Activated B cell treated with CpG ODN at 0.5 μM for 24 hours (primary cell): ENCODE data around the gene TUBB1. TPM values are rescaled to one million over a fixed set of nuclear protein-coding genes. Genes with fewer than 3 reads are reported as not detected.
A peak's percentile ranks its signal among the peaks of the same experiment; 100 is the strongest.
"Not testable (repeated sequence)": the region's sequence is repeated elsewhere in the genome, so short reads cannot be mapped to it uniquely, and the experiment has no call there.

Experiments
- ATAC-seq: fragments of 200-7000 bp; cut with Tn5 transposase; one replicate; pipeline ENCODE4 v1.10.0; 2021; ENCODE audit warnings: low read depth, mild to moderate bottlenecking, moderate library complexity
- CTCF ChIA-PET: fragments of 350-600 bp; sonication (Branson Sonifier 250); formaldehyde crosslinking; loops from one replicate; lab custom pipeline; 2021; ENCODE audit warnings: antibody characterized with exemption; lab: Charles Lee
- POLR2A ChIA-PET: fragments of 350-600 bp; sonication (Branson Sonifier 250); formaldehyde crosslinking; loops from one replicate; lab custom pipeline; 2021; ENCODE audit warnings: antibody characterized with exemption; lab: Charles Lee
- DNase-seq: peaks from one replicate; pipeline ENCODE4 v3.0.0; 2022
- H3K27ac Mint-ChIP-seq: one replicate; pipeline ENCODE4 v1.8.0; 2020; ENCODE audit warnings: mixed read lengths
- H3K27me3 Mint-ChIP-seq: one replicate; pipeline ENCODE4 v1.8.0; 2021; ENCODE audit warnings: mixed read lengths
- H3K36me3 Mint-ChIP-seq: one replicate; pipeline ENCODE4 v1.8.0; 2021; ENCODE audit warnings: low read depth, mixed read lengths
- H3K4me1 Mint-ChIP-seq: one replicate; pipeline ENCODE4 v1.8.0; 2021; ENCODE audit warnings: mixed read lengths
- H3K4me3 Mint-ChIP-seq: one replicate; pipeline ENCODE4 v1.8.0; 2020; ENCODE audit warnings: mild to moderate bottlenecking, mixed read lengths
- H3K9me3 Mint-ChIP-seq: one replicate; pipeline ENCODE4 v1.8.0; 2020; ENCODE audit warnings: mixed read lengths
- intact Hi-C: fragments of 100-400 bp; cut with micrococcal nuclease; formaldehyde crosslinking; loops from one replicate; pipeline ENCODE4 v1.15.1; 2024
- total RNA-seq: library from RNA; stranded (reverse); gene quantifications from 2 replicates; pipeline ENCODE4 v1.2.3, GENCODE V29; 2022
- TF ChIP-seq, protein P1 (sequence below): fragments of 200-600 bp; IDR thresholded peaks from one replicate; pipeline ENCODE4 v1.8.0; 2022; ENCODE audit warnings: antibody characterized with exemption, mild to moderate bottlenecking

The TUBB1 gene
- total RNA-seq, 1 donor from 2014 or later: 0.09 TPM

- Mint-ChIP-seq H3K36me3 (peaks cover 27% of the 10 kb centered on the region), H3K27me3 (no peaks in the 10 kb centered on the region), H3K9me3 (no peaks in the 10 kb centered on the region), H3K27ac (peak overlapping the region; percentile 98), H3K4me3 (peak overlapping the region; percentile 95), H3K4me1 (peaks cover 52% of the 10 kb centered on the region)
- intact Hi-C loops: loop anchor here (1.0 to 10.0 kb wide), 9 partner anchors 8 to 1617 kb away; partner anchors contain the start of genes ATP5F1E, RAB22A, RBM38 and STX16
- ChIA-PET POLR2A (interaction anchor here (0.6 to 3.5 kb wide), 23 partner anchors 9 to 1610 kb away, joined by 3 to 89 read pairs (median 4); partner anchors contain the start of genes ATP5F1E, PRELID3B and ZBP1), CTCF (interaction anchor here (1.3 kb wide), 1 partner anchor 24 kb away, joined by 5 read pairs; the partner anchor contains the start of gene ATP5F1E)
- ATAC-seq (peak; percentile 22), DNase-seq (peak; percentile 69)
- TF ChIP-seq, protein P1, sequence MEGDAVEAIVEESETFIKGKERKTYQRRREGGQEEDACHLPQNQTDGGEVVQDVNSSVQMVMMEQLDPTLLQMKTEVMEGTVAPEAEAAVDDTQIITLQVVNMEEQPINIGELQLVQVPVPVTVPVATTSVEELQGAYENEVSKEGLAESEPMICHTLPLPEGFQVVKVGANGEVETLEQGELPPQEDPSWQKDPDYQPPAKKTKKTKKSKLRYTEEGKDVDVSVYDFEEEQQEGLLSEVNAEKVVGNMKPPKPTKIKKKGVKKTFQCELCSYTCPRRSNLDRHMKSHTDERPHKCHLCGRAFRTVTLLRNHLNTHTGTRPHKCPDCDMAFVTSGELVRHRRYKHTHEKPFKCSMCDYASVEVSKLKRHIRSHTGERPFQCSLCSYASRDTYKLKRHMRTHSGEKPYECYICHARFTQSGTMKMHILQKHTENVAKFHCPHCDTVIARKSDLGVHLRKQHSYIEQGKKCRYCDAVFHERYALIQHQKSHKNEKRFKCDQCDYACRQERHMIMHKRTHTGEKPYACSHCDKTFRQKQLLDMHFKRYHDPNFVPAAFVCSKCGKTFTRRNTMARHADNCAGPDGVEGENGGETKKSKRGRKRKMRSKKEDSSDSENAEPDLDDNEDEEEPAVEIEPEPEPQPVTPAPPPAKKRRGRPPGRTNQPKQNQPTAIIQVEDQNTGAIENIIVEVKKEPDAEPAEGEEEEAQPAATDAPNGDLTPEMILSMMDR: no peak
Observed at GRCh38 chr20:59007665-59008511, 11.3 kb upstream of the TUBB1 start.

- H3K4me1 Mint-ChIP-seq: peaks cover 47% of the 10 kb centered on the region
- ChIA-PET CTCF (interaction anchor here (1.3 kb wide), 1 partner anchor 23 kb away, joined by 5 read pairs; the partner anchor contains the start of gene ATP5F1E), POLR2A (interaction anchor here (0.5 to 3.5 kb wide), 20 partner anchors 8 to 1610 kb away, joined by 3 to 89 read pairs (median 4); partner anchors contain the start of genes ATP5F1E, PRELID3B, TUBB1 and ZBP1)
- H3K27me3 Mint-ChIP-seq: no peaks in the 10 kb centered on the region
- DNase-seq (no peak), ATAC-seq (no peak)
- H3K36me3 Mint-ChIP-seq: peaks cover 18% of the 10 kb centered on the region
- H3K4me3 Mint-ChIP-seq: peak overlapping the region; percentile 35
- no peaks in the 10 kb centered on the region for H3K9me3 Mint-ChIP-seq
- intact Hi-C loops: loop anchor here (1.0 to 10.0 kb wide), 6 partner anchors 7 to 1524 kb away; partner anchors contain the start of genes RAB22A, STX16 and ZNF831
- TF ChIP-seq, protein P1: no peak
- peak overlapping the region; percentile 98 for H3K27ac Mint-ChIP-seq
Observed at GRCh38 chr20:59008715-59009336, 10.4 kb upstream of the TUBB1 start.

DNA sequence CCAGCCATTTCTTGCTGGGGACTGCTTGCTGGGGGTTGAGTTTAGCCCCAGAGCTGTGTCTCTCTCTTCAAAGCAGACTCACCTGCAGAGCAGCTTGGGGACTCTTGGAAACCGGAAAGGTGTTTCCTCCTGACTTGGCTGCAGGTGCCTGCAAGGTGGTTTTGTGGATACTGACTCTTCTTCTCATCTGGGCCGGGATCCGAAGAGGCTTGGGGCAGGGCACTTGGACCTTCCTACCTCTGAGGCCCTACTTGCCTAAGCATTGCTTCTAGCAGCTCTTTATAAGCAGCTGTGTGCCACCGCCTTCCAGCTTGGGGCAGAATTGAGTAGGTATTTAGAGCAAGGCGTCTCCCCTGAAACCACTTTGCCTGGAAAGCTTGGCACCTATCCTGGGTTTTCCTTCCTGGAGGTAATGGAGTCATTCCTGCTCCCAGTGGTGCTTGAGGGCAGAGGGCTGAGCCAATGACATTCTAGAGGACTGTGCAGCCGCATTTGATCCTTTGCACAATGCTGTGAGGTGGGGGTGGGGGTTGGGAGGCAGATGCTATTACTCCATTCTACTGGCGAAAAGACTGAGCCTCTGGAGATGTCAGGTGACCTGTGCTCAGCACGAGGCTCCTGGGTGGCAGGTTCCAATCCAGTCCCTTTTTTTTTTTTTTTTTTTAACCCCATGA, 8.8 kb upstream of the TUBB1 start:
- Mint-ChIP-seq H3K36me3 (peaks cover 2% of the 10 kb centered on the region), H3K27ac (no peak overlapping the region), H3K27me3 (no peaks in the 10 kb centered on the region), H3K9me3 (no peaks in the 10 kb centered on the region), H3K4me3 (no peak overlapping the region), H3K4me1 (peaks cover 37% of the 10 kb centered on the region)
- TF ChIP-seq, protein P1: no peak
- POLR2A ChIA-PET: interaction anchor here (1.5 to 3.5 kb wide), 2 partner anchors 21 to 119 kb away, joined by 4 to 89 read pairs; partner anchors contain the start of gene ATP5F1E
- ATAC-seq: no peak
- intact Hi-C loops: no loop called here
- CTCF ChIA-PET: no interaction called here
- DNase-seq: no peak

DNA sequence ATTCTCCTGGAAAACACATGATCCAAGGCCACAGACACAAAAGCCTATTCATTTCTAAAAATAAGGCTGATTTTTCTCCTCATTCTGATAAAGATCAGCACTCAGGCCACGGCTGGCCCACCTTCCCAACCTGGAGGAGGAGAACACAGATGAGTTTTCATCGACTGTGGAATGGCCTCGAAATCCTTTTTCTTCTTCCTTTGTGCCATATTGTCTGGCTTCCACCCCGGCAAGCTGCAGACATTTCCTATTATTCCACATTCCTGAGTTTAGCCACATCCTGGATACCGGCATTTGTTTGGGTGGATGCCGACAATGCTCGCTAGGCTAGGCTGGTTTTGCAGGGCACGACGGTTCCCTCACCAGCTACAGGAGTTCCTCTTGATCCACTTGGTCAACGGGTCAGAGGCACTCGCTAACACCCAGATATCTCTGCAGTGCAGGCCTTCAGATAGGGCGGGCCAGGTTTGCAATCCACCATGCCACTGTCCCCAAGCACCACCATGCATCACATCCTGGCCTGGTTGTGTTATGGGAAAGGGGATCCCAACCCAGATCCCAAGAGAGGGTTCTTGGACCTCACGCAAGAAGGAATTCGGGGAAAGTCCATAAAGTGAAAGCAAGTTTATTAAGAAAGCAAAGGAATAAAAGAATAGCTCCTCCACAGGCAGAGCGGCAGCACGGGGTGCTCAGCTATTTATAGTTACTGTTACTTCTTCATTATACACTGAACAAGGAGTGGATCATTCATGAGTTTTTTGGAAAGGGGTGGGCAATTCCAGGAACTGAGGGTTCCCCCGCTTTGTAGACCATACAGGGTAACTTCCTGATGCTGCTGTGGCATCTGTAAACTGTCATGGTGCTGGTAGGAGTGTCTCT, 8.0 kb upstream of the TUBB1 start:
- intact Hi-C loops: no loop called here
- H3K9me3 Mint-ChIP-seq: no peaks in the 10 kb centered on the region
- no peaks in the 10 kb centered on the region for H3K27me3 Mint-ChIP-seq
- ATAC-seq: no peak
- TF ChIP-seq, protein P1: no peak
- CTCF ChIA-PET: no interaction called here
- H3K36me3 Mint-ChIP-seq: peaks cover 2% of the 10 kb centered on the region
- no peak overlapping the region for H3K4me3 Mint-ChIP-seq
- H3K27ac Mint-ChIP-seq: no peak overlapping the region
- POLR2A ChIA-PET: interaction anchor here (1.5 to 3.5 kb wide), 2 partner anchors 21 to 120 kb away, joined by 4 to 89 read pairs; partner anchors contain the start of gene ATP5F1E
- DNase-seq: no peak
- H3K4me1 Mint-ChIP-seq: peaks cover 41% of the 10 kb centered on the region

- H3K36me3 Mint-ChIP-seq, intact Hi-C loops, ATAC-seq, POLR2A ChIA-PET, H3K4me3 Mint-ChIP-seq, CTCF ChIA-PET, H3K27ac Mint-ChIP-seq, H3K9me3 Mint-ChIP-seq, DNase-seq, H3K27me3 Mint-ChIP-seq: not testable (repeated sequence)
- H3K4me1 Mint-ChIP-seq: peaks cover 47% of the 10 kb centered on the region
Observed at GRCh38 chr20:59011874-59012157, 7.4 kb upstream of the TUBB1 start.
